ENCODE results near the gene APOD. TPM values are rescaled to one million over a fixed set of nuclear protein-coding genes. Genes with fewer than 3 reads are reported as not detected.

The APOD gene
- total and polyA plus RNA-seq, 2 of the 4 experiments (the other 2 are of a cell fraction): 0.36 TPM; not detected in 1

DNA sequence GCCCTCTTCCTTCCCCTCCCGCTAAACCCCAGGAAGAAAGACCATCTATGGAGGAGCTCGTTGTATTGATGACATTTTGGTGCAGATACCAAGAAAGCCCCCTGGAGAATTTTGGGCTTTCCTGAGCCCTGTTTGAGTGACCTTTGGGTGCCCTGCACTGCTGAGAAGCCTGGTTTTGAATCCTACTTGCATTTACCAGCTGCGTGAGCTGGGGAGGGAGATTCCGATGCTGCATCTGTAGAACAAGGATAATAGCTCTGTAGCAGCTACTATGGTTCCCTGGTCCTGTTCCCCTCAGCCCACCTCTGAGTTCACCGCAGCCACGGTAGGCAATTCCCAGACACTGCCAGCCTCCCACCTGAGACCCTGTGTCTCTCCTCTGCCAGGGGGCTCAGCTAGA lies 5.2 kb downstream of the APOD start:
- H2AFZ ChIP-seq (replicated peaks; ENCODE audit: low read length, poor library complexity): no peak overlapping the region
- no peak overlapping the region for H3K4me3 ChIP-seq (ENCODE audit: insufficient read depth, low read depth, low read length)
- H3K9me1 ChIP-seq (ENCODE audit: insufficient read depth, low read length): no peaks in the 10 kb centered on the region
- H2AK9ac ChIP-seq (replicated peaks; ENCODE audit: low read depth, low read length, poor library complexity): no peak overlapping the region
- H3K14ac ChIP-seq (replicated peaks; ENCODE audit: low read depth, low read length): no peak overlapping the region
- DNase-seq: no peak
- peaks cover 2% of the 10 kb centered on the region; the same call in 1 of the 2 replicates for H3K9me3 ChIP-seq (ENCODE audit: control insufficient read depth, insufficient read depth, low read length)
- no peak overlapping the region for H2BK120ac ChIP-seq (ENCODE audit: low read depth, low read length)
- no peak overlapping the region for H3K23ac ChIP-seq (ENCODE audit: low read depth, low read length)
- no CpG with 5 or more reads among the region's 6 CpGs for WGBS, 2 experiments (ENCODE audit: extremely low coverage in 2 of 2, insufficient read length in 1 of 2)
- no peaks in the 10 kb centered on the region for H3K36me3 ChIP-seq (ENCODE audit: control insufficient read depth, insufficient read depth, low read length)
- ChIA-PET POLR2A (ENCODE audit: unreplicated experiment) (no interaction called here), CTCF (no interaction called here)
- no peak overlapping the region for H2BK5ac ChIP-seq (ENCODE audit: low read depth, low read length, poor library complexity, severe bottlenecking)
- no peaks in the 10 kb centered on the region for H3K79me1 ChIP-seq (ENCODE audit: low read depth in 1 of 2, low read length in 2 of 2)
- H4K5ac ChIP-seq (ENCODE audit: low read depth, low read length): no peak overlapping the region
- H3K18ac ChIP-seq (ENCODE audit: low read depth, low read length): no peak overlapping the region
- no peak for ATAC-seq (ENCODE audit: low read depth)
- no peak overlapping the region for H4K8ac ChIP-seq (ENCODE audit: low read depth in 2 of 2, low read length in 2 of 2)
- intact Hi-C loops (cut with micrococcal nuclease) (no loop called here), in situ Hi-C loops (cut with MboI; ENCODE audit: low sequenced_read_pairs) (no loop called here), dilution Hi-C loops (cut with HindIII; ENCODE audit: low sequenced_read_pairs, unreplicated experiment) (no loop called here)
- H2AK5ac ChIP-seq (ENCODE audit: low read depth, low read length): no peak overlapping the region
- H2BK20ac ChIP-seq (ENCODE audit: low read depth, low read length): no peak overlapping the region
- H3K9ac ChIP-seq (ENCODE audit: low read depth, low read length): no peak overlapping the region
- H3K27me3 ChIP-seq (ENCODE audit: control insufficient read depth, insufficient read depth, low read length): peaks cover 25% of the 10 kb centered on the region
- H3K56ac ChIP-seq (ENCODE audit: extremely low read depth, insufficient read depth, low read length): no peak overlapping the region
- no peak overlapping the region for H3K4ac ChIP-seq (ENCODE audit: low read depth, low read length)
- no peak overlapping the region for H3K27ac ChIP-seq (ENCODE audit: insufficient read depth, low read length)
- BruUV-seq (replicated peaks): no TSS peak
- no peak overlapping the region for H3K4me2 ChIP-seq (ENCODE audit: low read depth, low read length)
- no peaks in the 10 kb centered on the region for H3K4me1 ChIP-seq (ENCODE audit: control insufficient read depth, insufficient read depth, low read length)
- H4K91ac ChIP-seq (ENCODE audit: insufficient read depth, low read depth, low read length): no peak overlapping the region
- no peaks in the 10 kb centered on the region for H4K20me1 ChIP-seq (ENCODE audit: insufficient read depth, low read length)
- TF ChIP-seq MAZ (IDR thresholded peaks at IDR 0.05; ENCODE audit: borderline replicate concordance, low read depth, low read length) (no peak), RFX5 (IDR thresholded peaks at IDR 0.05; ENCODE audit: low read depth, low read length) (no peak), MAFK (IDR thresholded peaks at IDR 0.05; ENCODE audit: low read depth, low read length) (no peak), MXI1 (IDR thresholded peaks at IDR 0.05; ENCODE audit: borderline replicate concordance, low read depth, low read length) (no peak), SMC3 (IDR thresholded peaks at IDR 0.05; ENCODE audit: low read depth, low read length) (no peak), FOS (IDR thresholded peaks at IDR 0.05; ENCODE audit: low read depth, low read length) (no peak), NFE2L2 (IDR thresholded peaks at IDR 0.05; ENCODE audit: low read depth, low read length) (no peak), CHD1 (IDR thresholded peaks at IDR 0.05; ENCODE audit: low read depth, low read length) (no peak), CEBPB (IDR thresholded peaks at IDR 0.05; ENCODE audit: low read depth, low read length) (no peak)
- TF ChIP-seq, protein P1, sequence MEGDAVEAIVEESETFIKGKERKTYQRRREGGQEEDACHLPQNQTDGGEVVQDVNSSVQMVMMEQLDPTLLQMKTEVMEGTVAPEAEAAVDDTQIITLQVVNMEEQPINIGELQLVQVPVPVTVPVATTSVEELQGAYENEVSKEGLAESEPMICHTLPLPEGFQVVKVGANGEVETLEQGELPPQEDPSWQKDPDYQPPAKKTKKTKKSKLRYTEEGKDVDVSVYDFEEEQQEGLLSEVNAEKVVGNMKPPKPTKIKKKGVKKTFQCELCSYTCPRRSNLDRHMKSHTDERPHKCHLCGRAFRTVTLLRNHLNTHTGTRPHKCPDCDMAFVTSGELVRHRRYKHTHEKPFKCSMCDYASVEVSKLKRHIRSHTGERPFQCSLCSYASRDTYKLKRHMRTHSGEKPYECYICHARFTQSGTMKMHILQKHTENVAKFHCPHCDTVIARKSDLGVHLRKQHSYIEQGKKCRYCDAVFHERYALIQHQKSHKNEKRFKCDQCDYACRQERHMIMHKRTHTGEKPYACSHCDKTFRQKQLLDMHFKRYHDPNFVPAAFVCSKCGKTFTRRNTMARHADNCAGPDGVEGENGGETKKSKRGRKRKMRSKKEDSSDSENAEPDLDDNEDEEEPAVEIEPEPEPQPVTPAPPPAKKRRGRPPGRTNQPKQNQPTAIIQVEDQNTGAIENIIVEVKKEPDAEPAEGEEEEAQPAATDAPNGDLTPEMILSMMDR (conservative IDR thresholded peaks at IDR 0.05; ENCODE audit: low read depth, low read length): no peak
- H2BK15ac ChIP-seq (ENCODE audit: low read depth, low read length): no peak overlapping the region

Data from IMR-90 (cell line).